ENCODE data around the gene RRAGA. TPM values are rescaled to one million over a fixed set of nuclear protein-coding genes. Genes with fewer than 3 reads are reported as not detected.

Gene RRAGA
- total RNA-seq, 2 experiments from 2014 or later, result 53.6 to 56.3 TPM

GRCh38 chr9:19036611-19037010 lies 12.6 kb upstream of the RRAGA start:
- Mint-ChIP-seq H3K4me3 (no peak overlapping the region), H3K4me1 (ENCODE audit: low read depth) (no peaks in the 10 kb centered on the region), H3K36me3 (ENCODE audit: low read depth) (no peaks in the 10 kb centered on the region), H3K9me3 (no peaks in the 10 kb centered on the region), H3K27ac (no peak overlapping the region), H3K27me3 (no peaks in the 10 kb centered on the region)
- TF ChIP-seq CTCF (IDR thresholded peaks at IDR 0.05), result no peak
- POLR2A ChIA-PET, result no interaction called here
- CTCF ChIA-PET, result interaction anchor here (1.0 to 1.4 kb wide), 3 partner anchors 12 to 428 kb away, joined by 4 to 7 read pairs (median 4); partner anchors contain the start of gene RRAGA
- DNase-seq (peak; percentile 22), ATAC-seq (no peak)
- intact Hi-C loops (cut with micrococcal nuclease), result no loop called here

DNA sequence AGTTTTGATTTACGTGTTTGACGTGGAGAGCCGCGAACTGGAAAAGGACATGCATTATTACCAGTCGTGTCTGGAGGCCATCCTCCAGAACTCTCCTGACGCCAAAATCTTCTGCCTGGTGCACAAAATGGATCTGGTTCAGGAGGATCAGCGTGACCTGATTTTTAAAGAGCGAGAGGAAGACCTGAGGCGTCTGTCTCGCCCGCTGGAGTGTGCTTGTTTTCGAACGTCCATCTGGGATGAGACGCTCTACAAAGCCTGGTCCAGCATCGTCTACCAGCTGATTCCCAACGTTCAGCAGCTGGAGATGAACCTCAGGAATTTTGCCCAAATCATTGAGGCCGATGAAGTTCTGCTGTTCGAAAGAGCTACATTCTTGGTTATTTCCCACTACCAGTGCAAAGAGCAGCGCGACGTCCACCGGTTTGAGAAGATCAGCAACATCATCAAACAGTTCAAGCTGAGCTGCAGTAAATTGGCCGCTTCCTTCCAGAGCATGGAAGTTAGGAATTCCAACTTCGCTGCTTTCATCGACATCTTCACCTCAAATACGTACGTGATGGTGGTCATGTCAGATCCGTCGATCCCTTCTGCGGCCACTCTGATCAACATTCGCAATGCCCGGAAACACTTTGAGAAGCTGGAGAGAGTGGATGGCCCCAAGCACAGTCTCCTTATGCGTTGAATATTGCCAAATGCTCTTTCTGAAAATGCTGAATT lies 850 bp downstream of the RRAGA start:
- POLR2A ChIA-PET, result interaction anchor here (0.8 to 2.6 kb wide), 6 partner anchors 10 to 325 kb away, joined by 3 to 7 read pairs (median 5); no protein-coding TSS in a partner anchor
- DNase-seq, result peak; percentile 35
- Mint-ChIP-seq H3K36me3 (ENCODE audit: low read depth) (peaks cover 34% of the 10 kb centered on the region), H3K27ac (peak overlapping the region; percentile 97), H3K9me3 (no peaks in the 10 kb centered on the region), H3K4me3 (peak overlapping the region; percentile 98), H3K4me1 (ENCODE audit: low read depth) (peaks cover 26% of the 10 kb centered on the region), H3K27me3 (no peaks in the 10 kb centered on the region)
- TF ChIP-seq CTCF (IDR thresholded peaks at IDR 0.05), result no peak
- no peak for ATAC-seq
- CTCF ChIA-PET, result interaction anchor here (0.8 to 3.5 kb wide), 13 partner anchors 12 to 608 kb away, joined by 3 to 38 read pairs (median 4); no protein-coding TSS in a partner anchor
- intact Hi-C loops (cut with micrococcal nuclease), result loop anchor here (2.0 to 10.0 kb wide), 4 partner anchors 53 to 407 kb away; partner anchors contain the start of gene HAUS6

GRCh38 chr9:19050637-19051591 lies 1.7 kb downstream of the RRAGA start:
- DNase-seq (no peak), ATAC-seq (no peak)
- Mint-ChIP-seq H3K9me3 (no peaks in the 10 kb centered on the region), H3K4me3 (peak overlapping the region; percentile 98), H3K36me3 (ENCODE audit: low read depth) (peaks cover 40% of the 10 kb centered on the region), H3K4me1 (ENCODE audit: low read depth) (peaks cover 27% of the 10 kb centered on the region), H3K27ac (peak overlapping the region; percentile 97), H3K27me3 (no peaks in the 10 kb centered on the region)
- no peak for TF ChIP-seq CTCF (IDR thresholded peaks at IDR 0.05)
- CTCF ChIA-PET, result interaction anchor here (1.1 to 3.5 kb wide), 8 partner anchors 11 to 414 kb away, joined by 4 to 38 read pairs (median 6); no protein-coding TSS in a partner anchor
- POLR2A ChIA-PET, result interaction anchor here (0.6 to 2.6 kb wide), 8 partner anchors 9 to 358 kb away, joined by 3 to 6 read pairs (median 3); partner anchors contain the start of gene ACER2
- intact Hi-C loops (cut with micrococcal nuclease), result loop anchor here (2.0 to 10.0 kb wide), 2 partner anchors 124 to 324 kb away; no protein-coding TSS in a partner anchor

GRCh38 chr9:19057033-19057432 lies 7.8 kb downstream of the RRAGA start:
- H3K27me3 Mint-ChIP-seq, result no peaks in the 10 kb centered on the region
- ChIA-PET CTCF (interaction anchor here (0.8 to 1.1 kb wide), 2 partner anchors 20 to 40 kb away, joined by 3 read pairs; no protein-coding TSS in a partner anchor), POLR2A (no interaction called here)
- DNase-seq (no peak), ATAC-seq (no peak)
- intact Hi-C loops (cut with micrococcal nuclease), result loop anchor here (10.0 kb wide), 1 partner anchor 318 kb away; no protein-coding TSS in a partner anchor
- H3K4me3 Mint-ChIP-seq, result no peak overlapping the region
- peaks cover 68% of the 10 kb centered on the region for H3K36me3 Mint-ChIP-seq (ENCODE audit: low read depth)
- no peaks in the 10 kb centered on the region for H3K9me3 Mint-ChIP-seq
- peak overlapping the region; percentile 59 for H3K27ac Mint-ChIP-seq
- TF ChIP-seq CTCF (IDR thresholded peaks at IDR 0.05), result no peak
- H3K4me1 Mint-ChIP-seq (ENCODE audit: low read depth), result peaks cover 11% of the 10 kb centered on the region
